ENCODE results near the gene LZTS3. TPM values are rescaled to one million over a fixed set of nuclear protein-coding genes. Genes with fewer than 3 reads are reported as not detected.

Gene LZTS3
- total RNA-seq, 2 donors from 2014 or later = 26.8 to 27.7 TPM

DNA sequence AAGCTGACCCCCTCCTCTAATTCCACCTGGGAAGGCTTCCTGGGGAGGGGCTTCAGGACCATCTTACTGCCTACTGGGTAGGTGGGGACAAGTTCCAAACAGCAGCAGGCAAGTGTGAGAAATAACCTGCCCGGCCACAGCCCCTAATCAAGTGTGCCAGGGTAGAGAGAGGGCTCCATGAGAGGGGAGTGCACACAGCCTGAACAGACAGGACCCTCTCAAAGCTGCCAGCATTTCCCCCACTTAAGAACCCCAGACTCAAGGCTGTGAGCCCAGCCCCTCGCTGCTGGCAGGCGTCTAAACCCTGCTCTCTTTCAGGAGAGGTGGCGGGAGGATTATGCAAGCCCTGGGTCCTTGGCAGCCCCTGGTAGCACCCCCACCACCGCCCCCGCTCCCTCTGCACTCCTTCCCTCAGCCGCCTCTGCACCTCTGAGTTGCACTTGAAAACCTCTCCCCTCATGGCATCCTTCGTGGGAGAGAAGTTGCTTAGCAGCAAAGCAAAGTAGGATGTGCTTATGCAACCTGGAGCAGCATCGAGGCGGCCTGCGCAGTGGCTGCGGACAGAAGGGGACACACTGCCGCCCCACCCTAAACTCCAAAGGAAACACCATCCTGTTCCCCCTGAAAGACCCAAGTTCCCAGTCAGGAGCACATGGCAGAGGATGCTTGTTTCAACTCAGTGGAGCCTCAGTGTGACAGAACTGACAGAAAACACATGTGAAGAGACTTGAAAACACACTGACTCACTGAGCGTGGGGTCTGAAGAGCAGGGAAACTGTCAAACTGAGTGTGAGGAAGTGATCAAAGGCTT is 20.7 kb upstream of the LZTS3 start:
- Mint-ChIP-seq H3K36me3 (ENCODE audit: low read depth) (peaks cover 68% of the 10 kb centered on the region), H3K27ac (no peak overlapping the region), H3K27me3 (ENCODE audit: insufficient read depth) (no peaks in the 10 kb centered on the region), H3K4me1 (peaks cover 4% of the 10 kb centered on the region), H3K9me3 (no peaks in the 10 kb centered on the region), H3K4me3 (no peak overlapping the region)
- H3K4me1 ChIP-seq (ENCODE audit: control insufficient read depth, insufficient read depth, low read length) = no peaks in the 10 kb centered on the region
- no peaks in the 10 kb centered on the region for H3K9me3 ChIP-seq (ENCODE audit: control insufficient read depth, low read length)
- WGBS, 2 experiments (ENCODE audit: insufficient coverage in 1 of 2, insufficient read length in 1 of 2) = 97 to 98% methylated on average over 9 to 14 of the region's 14 CpGs
- no peaks in the 10 kb centered on the region for H3K27me3 ChIP-seq (ENCODE audit: control insufficient read depth, insufficient read depth, low read length, poor library complexity, severe bottlenecking)
- DNase-seq = no peak
- TF ChIP-seq, protein P1, sequence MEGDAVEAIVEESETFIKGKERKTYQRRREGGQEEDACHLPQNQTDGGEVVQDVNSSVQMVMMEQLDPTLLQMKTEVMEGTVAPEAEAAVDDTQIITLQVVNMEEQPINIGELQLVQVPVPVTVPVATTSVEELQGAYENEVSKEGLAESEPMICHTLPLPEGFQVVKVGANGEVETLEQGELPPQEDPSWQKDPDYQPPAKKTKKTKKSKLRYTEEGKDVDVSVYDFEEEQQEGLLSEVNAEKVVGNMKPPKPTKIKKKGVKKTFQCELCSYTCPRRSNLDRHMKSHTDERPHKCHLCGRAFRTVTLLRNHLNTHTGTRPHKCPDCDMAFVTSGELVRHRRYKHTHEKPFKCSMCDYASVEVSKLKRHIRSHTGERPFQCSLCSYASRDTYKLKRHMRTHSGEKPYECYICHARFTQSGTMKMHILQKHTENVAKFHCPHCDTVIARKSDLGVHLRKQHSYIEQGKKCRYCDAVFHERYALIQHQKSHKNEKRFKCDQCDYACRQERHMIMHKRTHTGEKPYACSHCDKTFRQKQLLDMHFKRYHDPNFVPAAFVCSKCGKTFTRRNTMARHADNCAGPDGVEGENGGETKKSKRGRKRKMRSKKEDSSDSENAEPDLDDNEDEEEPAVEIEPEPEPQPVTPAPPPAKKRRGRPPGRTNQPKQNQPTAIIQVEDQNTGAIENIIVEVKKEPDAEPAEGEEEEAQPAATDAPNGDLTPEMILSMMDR (conservative IDR thresholded peaks at IDR 0.05) = no peak
- no peak overlapping the region for H3K9ac ChIP-seq (ENCODE audit: extremely low read depth, low read length, poor library complexity, severe bottlenecking)
- peaks cover 74% of the 10 kb centered on the region for H3K36me3 ChIP-seq (ENCODE audit: control insufficient read depth, insufficient read depth, low read length)
- H3K4me3 ChIP-seq (ENCODE audit: low read length) = no peak overlapping the region
- H3K27ac ChIP-seq (ENCODE audit: low read depth, low read length) = no peak overlapping the region

DNA sequence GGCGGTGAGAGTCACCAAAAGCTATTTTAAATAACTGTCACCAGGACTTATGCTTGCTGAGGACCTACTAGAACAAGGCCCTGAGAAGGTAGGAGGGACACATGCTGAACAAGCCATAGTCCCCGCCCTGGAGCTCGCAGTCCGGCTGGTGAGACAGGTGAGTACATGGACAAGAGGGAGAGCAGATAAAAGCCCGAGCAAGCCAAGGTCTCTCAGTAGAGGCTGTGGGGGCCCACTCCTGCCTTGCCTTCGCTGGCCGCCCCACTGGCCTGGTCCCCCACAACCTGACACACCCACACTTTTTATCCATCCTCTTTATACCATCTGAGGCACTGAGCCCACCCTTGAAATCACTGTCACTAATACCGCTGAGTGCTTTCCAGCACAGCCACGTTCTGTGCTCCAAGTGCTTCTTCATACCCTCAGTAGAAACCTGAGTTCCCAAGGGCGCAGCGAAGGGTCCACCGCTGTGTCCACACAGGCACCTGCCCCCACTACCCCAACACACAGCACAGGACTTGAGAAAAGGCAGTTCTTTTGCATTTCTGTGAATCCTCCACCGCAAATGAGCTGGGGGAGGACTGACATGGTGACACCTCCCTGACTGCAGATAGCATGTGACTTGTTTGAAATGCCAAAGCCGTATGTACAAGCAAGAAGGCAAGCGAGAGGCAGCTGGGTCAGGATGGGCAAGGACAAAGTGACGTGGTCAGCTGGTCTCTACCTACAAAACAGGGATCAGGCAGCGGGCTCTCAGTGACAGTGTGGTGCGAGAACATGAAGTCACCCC is 19.1 kb upstream of the LZTS3 start:
- Mint-ChIP-seq H3K4me3 (no peak overlapping the region), H3K27me3 (ENCODE audit: insufficient read depth) (no peaks in the 10 kb centered on the region), H3K27ac (peak overlapping the region; percentile 27), H3K4me1 (peaks cover 4% of the 10 kb centered on the region), H3K9me3 (no peaks in the 10 kb centered on the region), H3K36me3 (ENCODE audit: low read depth) (peaks cover 59% of the 10 kb centered on the region)
- H3K9ac ChIP-seq (ENCODE audit: extremely low read depth, low read length, poor library complexity, severe bottlenecking) = no peak overlapping the region
- H3K27ac ChIP-seq (ENCODE audit: low read depth, low read length) = no peak overlapping the region
- H3K9me3 ChIP-seq (ENCODE audit: control insufficient read depth, low read length) = no peaks in the 10 kb centered on the region
- no peaks in the 10 kb centered on the region for H3K27me3 ChIP-seq (ENCODE audit: control insufficient read depth, insufficient read depth, low read length, poor library complexity, severe bottlenecking)
- DNase-seq = no peak
- WGBS, 2 experiments (ENCODE audit: insufficient coverage in 1 of 2, insufficient read length in 1 of 2) = 95 to 97% methylated on average over 13 to 18 of the region's 18 CpGs
- peaks cover 67% of the 10 kb centered on the region for H3K36me3 ChIP-seq (ENCODE audit: control insufficient read depth, insufficient read depth, low read length)
- TF ChIP-seq, protein P1 (conservative IDR thresholded peaks at IDR 0.05) = no peak
- no peaks in the 10 kb centered on the region for H3K4me1 ChIP-seq (ENCODE audit: control insufficient read depth, insufficient read depth, low read length)
- H3K4me3 ChIP-seq (ENCODE audit: low read length) = no peak overlapping the region

DNA sequence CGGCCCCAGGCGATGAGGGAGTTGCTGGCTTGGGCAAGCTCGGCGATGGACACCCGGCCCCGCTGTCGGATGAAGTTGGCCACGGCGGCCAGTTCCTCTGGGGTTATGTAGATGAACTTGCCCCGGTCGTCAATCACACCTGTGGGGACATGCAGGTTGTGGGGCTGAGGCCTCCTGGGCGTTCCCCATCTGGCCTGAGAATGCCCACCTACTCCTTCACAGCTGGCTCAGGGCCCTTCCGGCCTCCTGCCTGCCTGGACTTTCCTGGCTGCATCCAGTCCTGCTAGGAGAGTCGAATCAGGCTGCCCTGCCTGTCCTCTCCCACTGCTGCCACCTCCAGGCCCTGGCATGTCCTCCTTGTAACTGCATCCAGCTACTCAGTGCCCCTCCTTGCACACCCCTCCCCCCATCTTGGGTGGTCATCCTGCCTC is 17.3 kb upstream of the LZTS3 start:
- no peak overlapping the region for H3K27ac Mint-ChIP-seq

More for the DNA sequence above, 17.3 kb upstream of the LZTS3 start:
- no peaks in the 10 kb centered on the region for H3K9me3 ChIP-seq (ENCODE audit: control insufficient read depth, low read length)
- Mint-ChIP-seq H3K36me3 (ENCODE audit: low read depth) (peaks cover 46% of the 10 kb centered on the region), H3K27me3 (ENCODE audit: insufficient read depth) (no peaks in the 10 kb centered on the region), H3K4me1 (peaks cover 4% of the 10 kb centered on the region), H3K4me3 (no peak overlapping the region), H3K9me3 (no peaks in the 10 kb centered on the region)
- H3K36me3 ChIP-seq (ENCODE audit: control insufficient read depth, insufficient read depth, low read length) = peaks cover 58% of the 10 kb centered on the region
- H3K9ac ChIP-seq (ENCODE audit: extremely low read depth, low read length, poor library complexity, severe bottlenecking) = no peak overlapping the region
- no peaks in the 10 kb centered on the region for H3K4me1 ChIP-seq (ENCODE audit: control insufficient read depth, insufficient read depth, low read length)
- TF ChIP-seq, protein P1 (conservative IDR thresholded peaks at IDR 0.05) = peak; percentile 37
- WGBS, 2 experiments (ENCODE audit: insufficient coverage in 1 of 2, insufficient read length in 1 of 2) = 95 to 97% methylated on average over 13 to 14 of the region's 14 CpGs
- no peak overlapping the region for H3K27ac ChIP-seq (ENCODE audit: low read depth, low read length)
- no peaks in the 10 kb centered on the region for H3K27me3 ChIP-seq (ENCODE audit: control insufficient read depth, insufficient read depth, low read length, poor library complexity, severe bottlenecking)
- DNase-seq = no peak
- no peak overlapping the region for H3K4me3 ChIP-seq (ENCODE audit: low read length)
